ENCODE data around the gene LRRC34.
A peak's percentile ranks its signal among the peaks of the same experiment; 100 is the strongest.

LRRC34 gene

GRCh38 chr3:169764882-169765612 lies 47.7 kb downstream of the LRRC34 start, which contains the start of gene TERC:
Gene TERC, minus strand, starts transcription at chr3:169765060.
- DNase-seq: peak; percentile 88

GRCh38 chr3:169764312-169764881 lies 48.3 kb downstream of the LRRC34 start:
- DNase-seq: peak; percentile 45

DNA sequence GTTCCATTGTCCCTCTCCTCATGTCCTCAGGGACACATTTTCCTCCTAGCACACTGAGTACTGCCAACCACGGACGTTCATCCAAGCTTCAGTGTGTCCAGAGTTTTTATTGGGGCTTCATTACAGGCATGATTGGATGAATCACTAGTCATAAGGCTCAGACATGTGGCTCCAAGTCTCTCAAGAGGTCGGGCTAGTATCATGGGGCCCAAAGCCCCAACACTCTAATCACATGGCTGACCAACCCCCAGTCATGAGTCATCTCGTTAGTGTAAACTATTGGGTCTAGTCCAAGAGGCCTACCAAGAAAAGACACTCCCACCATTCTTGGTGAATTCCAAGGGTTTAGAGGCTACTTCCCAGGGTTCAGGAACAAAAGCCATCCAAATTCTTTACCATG lies 52.2 kb downstream of the LRRC34 start:
- DNase-seq: no peak

GRCh38 chr3:169759256-169759655 lies 53.4 kb downstream of the LRRC34 start:
- no peak for DNase-seq

DNA sequence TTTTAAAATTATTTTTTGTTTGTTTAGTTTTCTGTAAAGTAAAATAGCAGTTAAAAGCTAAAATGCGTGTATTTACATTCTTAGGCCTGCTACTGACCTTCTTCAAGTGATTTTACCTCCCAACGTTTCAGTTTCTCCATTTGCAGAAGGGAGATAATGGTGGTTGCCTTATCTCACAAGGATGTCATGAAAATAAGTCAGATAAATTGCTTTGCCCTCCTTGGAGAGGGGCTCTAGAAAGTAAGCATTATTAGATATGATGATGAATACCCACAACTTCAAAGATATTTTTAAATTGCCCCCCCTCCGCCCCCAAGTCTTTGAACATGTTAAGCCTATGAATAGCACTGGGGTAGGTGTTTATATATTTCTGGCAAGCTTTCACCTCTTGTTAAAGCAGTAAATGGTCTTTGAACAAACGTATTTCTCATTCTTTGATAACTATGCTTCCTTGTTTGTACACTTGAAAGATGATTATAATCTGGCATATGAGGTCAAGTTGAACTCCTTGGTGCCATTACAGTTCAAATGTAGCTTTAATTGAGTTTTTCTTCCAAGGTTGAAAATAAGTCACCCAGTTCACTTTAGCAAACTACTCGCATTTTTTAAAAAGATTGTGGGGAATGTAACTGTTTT lies 54.2 kb downstream of the LRRC34 start:
- DNase-seq: no peak

- no peak for DNase-seq
Measured at GRCh38 chr3:169755488-169755887, 57.2 kb downstream of the LRRC34 start.

GRCh38 chr3:169754711-169755110 lies 58.0 kb downstream of the LRRC34 start:
- DNase-seq: no peak

GRCh38 chr3:169751875-169752274 lies 60.8 kb downstream of the LRRC34 start:
- DNase-seq: no peak

- DNase-seq: no peak
Measured at GRCh38 chr3:169750665-169751064, 62.0 kb downstream of the LRRC34 start.

- no peak for DNase-seq
Measured at GRCh38 chr3:169748670-169749069, 64.0 kb downstream of the LRRC34 start.

DNA sequence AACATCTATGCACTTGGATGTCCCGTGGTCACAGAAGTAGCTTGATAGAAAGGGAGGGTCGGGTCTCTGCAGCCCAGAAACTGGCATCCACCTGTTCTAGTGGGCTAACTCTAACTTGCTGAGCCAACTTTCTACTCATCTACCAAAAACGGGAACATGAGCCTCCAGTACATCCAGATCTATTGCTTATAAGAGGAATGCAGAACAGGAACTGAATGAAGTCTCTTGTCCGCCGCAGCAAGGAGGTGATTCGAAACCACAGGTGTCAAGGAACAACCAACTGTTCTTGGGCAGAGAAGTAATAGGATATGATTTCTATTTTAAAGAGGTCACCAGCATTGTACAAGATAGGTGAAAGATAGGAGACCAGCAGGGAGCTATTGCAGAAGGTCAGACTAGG lies 65.8 kb downstream of the LRRC34 start:
- DNase-seq: no peak

DNA sequence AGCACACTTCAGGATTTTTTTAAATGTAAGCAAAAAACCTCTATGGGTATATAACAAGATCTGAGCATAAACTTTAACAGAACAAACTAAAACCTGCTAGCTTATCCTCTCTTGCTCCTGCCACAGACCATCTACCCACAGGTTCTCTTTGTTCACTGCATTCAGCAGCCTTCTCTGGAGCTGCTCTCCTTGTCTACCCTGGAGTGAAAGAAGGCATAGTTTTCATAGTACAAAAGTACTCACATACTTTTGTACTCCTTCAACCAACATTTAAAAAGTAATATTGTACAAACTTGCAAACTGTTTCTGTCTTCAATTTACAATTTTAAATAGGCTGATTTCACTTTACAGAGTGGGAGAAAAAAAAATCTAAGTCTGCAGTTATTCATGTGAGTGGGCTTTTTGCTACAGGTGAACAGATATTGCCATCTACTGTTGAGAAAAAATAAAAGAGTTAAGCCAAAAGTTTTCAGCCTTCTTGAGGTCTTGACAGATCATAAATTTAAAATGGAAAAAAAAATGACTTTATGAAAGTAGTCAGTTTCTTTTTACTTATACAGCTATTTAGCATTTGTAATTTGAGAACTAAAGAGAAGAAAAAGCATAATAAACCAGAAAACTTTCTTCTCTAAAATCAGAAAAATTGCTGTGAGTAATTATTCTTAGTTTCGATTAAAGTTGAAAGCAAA lies 68.2 kb downstream of the LRRC34 start:
- DNase-seq: no peak

Measured in effector CD4-positive, alpha-beta T cell (primary cell).